Neural crest cell (in vitro differentiated cells): ENCODE measurements around the gene TBC1D9B. TPM values are rescaled to one million over a fixed set of nuclear protein-coding genes. Genes with fewer than 3 reads are reported as not detected.
"Not testable (repeated sequence)": the region's sequence is repeated elsewhere in the genome, so short reads cannot be mapped to it uniquely, and the experiment has no call there.

Experiments
- DNase-seq: peaks from one replicate; pipeline ENCODE4 v3.0.0; 2021; ENCODE audit warnings: low read depth, mixed read lengths, low spot score
- H3K27ac Mint-ChIP-seq: one replicate; pipeline ENCODE4 v1.8.0; 2021; ENCODE audit warnings: mild to moderate bottlenecking, mixed read lengths; ENCODE audit not compliant: unreplicated experiment
- H3K27me3 Mint-ChIP-seq: 2 replicates; pipeline ENCODE4 v1.8.0; 2021; ENCODE audit warnings: low read depth, mild to moderate bottlenecking, mixed read lengths
- H3K36me3 Mint-ChIP-seq: 2 replicates; pipeline ENCODE4 v1.8.0; 2021; ENCODE audit warnings: low read depth, mild to moderate bottlenecking, mixed read lengths
- H3K4me1 Mint-ChIP-seq: 2 replicates; pipeline ENCODE4 v1.8.0; 2021; ENCODE audit warnings: mixed read lengths
- H3K4me3 Mint-ChIP-seq: one replicate; pipeline ENCODE4 v1.8.0; 2021; ENCODE audit warnings: mild to moderate bottlenecking, mixed read lengths
- H3K9me3 Mint-ChIP-seq: 2 replicates; pipeline ENCODE4 v1.8.0; 2021; ENCODE audit warnings: mixed read lengths
- total RNA-seq: library from RNA; stranded (reverse); gene quantifications from 2 replicates; pipeline ENCODE4 v1.2.1, GENCODE V29; 2021
- TF ChIP-seq, protein P1 (sequence below): fragments of 200-600 bp; sonication (generic); conservative IDR thresholded peaks from 2 replicates; pipeline ENCODE4 v1.5.0; 2021; ENCODE audit warnings: antibody characterized with exemption, mild to moderate bottlenecking

Gene TBC1D9B
- total RNA-seq, 1 donor from 2014 or later: 107 TPM

- no peaks in the 10 kb centered on the region for H3K4me1 Mint-ChIP-seq
- H3K36me3 Mint-ChIP-seq: peaks cover 39% of the 10 kb centered on the region
- no peak for DNase-seq
- H3K27ac Mint-ChIP-seq: no peak overlapping the region
- no peaks in the 10 kb centered on the region for H3K9me3 Mint-ChIP-seq
- H3K4me3 Mint-ChIP-seq: no peak overlapping the region
- no peaks in the 10 kb centered on the region for H3K27me3 Mint-ChIP-seq
- TF ChIP-seq, protein P1, sequence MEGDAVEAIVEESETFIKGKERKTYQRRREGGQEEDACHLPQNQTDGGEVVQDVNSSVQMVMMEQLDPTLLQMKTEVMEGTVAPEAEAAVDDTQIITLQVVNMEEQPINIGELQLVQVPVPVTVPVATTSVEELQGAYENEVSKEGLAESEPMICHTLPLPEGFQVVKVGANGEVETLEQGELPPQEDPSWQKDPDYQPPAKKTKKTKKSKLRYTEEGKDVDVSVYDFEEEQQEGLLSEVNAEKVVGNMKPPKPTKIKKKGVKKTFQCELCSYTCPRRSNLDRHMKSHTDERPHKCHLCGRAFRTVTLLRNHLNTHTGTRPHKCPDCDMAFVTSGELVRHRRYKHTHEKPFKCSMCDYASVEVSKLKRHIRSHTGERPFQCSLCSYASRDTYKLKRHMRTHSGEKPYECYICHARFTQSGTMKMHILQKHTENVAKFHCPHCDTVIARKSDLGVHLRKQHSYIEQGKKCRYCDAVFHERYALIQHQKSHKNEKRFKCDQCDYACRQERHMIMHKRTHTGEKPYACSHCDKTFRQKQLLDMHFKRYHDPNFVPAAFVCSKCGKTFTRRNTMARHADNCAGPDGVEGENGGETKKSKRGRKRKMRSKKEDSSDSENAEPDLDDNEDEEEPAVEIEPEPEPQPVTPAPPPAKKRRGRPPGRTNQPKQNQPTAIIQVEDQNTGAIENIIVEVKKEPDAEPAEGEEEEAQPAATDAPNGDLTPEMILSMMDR: no peak
These were observed 68.1 kb downstream of the TBC1D9B start for GRCh38 chr5:179839328-179840256.

DNA sequence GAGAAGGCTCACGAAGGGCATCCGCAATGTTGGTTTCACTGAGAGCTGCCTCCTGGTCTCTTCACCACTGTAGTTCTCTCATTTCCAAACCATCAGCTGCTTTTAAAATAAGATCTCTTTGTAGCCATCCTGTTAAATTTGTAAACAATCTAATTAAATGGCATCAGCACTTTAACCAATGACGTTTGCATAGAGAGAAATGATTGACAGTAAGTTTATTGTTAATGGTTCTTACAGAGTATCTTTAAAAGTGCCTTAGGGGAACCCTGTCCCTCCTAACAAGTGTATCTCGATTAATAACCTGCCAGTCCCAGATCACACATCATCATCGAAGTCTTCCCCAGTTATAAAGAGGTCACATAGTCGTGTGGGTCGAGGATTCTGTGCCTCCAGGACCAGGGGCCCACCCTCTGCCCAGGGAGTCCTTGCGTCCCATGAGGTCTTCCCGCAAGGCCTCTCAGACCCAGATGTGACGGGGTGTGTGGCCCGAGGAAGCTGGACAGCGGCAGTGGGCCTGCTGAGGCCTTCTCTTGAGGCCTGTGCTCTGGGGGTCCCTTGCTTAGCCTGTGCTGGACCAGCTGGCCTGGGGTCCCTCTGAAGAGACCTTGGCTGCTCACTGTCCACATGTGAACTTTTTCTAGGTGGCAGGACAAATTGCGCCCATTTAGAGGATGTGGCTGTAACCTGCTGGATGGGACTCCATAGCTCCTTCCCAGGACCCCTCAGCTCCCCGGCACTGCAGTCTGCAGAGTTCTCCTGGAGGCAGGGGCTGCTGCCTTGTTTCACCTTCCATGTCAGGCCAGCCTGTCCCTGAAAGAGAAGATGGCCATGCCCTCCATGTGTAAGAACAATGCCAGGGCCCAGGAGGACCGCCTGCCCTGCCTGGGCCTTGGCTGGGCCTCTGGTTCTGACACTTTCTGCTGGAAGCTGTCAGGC, 70.4 kb downstream of the TBC1D9B start:
- H3K4me3 Mint-ChIP-seq: no peak overlapping the region
- TF ChIP-seq, protein P1: no peak
- no peak for DNase-seq
- no peaks in the 10 kb centered on the region for H3K27me3 Mint-ChIP-seq
- peaks cover 45% of the 10 kb centered on the region for H3K36me3 Mint-ChIP-seq
- no peak overlapping the region for H3K27ac Mint-ChIP-seq
- H3K4me1 Mint-ChIP-seq: no peaks in the 10 kb centered on the region
- no peaks in the 10 kb centered on the region for H3K9me3 Mint-ChIP-seq

DNA sequence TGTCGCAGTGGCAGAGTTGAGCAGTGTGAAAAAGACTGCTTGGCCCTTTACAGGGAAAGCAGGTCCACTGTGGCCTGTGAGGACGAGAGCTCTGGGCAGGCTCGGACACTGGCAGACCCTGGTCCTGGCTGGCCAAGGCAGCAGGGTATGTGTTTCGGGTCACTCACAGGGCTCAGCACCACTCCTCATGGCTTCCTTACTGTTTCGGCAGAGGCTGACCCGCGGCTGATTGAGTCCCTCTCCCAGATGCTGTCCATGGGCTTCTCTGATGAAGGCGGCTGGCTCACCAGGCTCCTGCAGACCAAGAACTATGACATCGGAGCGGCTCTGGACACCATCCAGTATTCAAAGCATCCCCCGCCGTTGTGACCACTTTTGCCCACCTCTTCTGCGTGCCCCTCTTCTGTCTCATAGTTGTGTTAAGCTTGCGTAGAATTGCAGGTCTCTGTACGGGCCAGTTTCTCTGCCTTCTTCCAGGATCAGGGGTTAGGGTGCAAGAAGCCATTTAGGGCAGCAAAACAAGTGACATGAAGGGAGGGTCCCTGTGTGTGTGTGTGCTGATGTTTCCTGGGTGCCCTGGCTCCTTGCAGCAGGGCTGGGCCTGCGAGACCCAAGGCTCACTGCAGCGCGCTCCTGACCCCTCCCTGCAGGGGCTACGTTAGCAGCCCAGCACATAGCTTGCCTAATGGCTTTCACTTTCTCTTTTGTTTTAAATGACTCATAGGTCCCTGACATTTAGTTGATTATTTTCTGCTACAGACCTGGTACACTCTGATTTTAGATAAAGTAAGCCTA, 71.3 kb downstream of the TBC1D9B start:
- no peak overlapping the region for H3K4me3 Mint-ChIP-seq
- no peaks in the 10 kb centered on the region for H3K27me3 Mint-ChIP-seq
- H3K4me1 Mint-ChIP-seq: no peaks in the 10 kb centered on the region
- H3K27ac Mint-ChIP-seq: no peak overlapping the region
- H3K36me3 Mint-ChIP-seq: peaks cover 43% of the 10 kb centered on the region
- no peaks in the 10 kb centered on the region for H3K9me3 Mint-ChIP-seq
- DNase-seq: no peak
- TF ChIP-seq, protein P1: no peak

- not testable (repeated sequence) for H3K4me3 Mint-ChIP-seq, H3K27ac Mint-ChIP-seq, H3K4me1 Mint-ChIP-seq, H3K9me3 Mint-ChIP-seq, H3K27me3 Mint-ChIP-seq, DNase-seq
- peaks cover 47% of the 10 kb centered on the region for H3K36me3 Mint-ChIP-seq
These were observed 72.8 kb downstream of the TBC1D9B start for GRCh38 chr5:179834871-179835270.

DNA sequence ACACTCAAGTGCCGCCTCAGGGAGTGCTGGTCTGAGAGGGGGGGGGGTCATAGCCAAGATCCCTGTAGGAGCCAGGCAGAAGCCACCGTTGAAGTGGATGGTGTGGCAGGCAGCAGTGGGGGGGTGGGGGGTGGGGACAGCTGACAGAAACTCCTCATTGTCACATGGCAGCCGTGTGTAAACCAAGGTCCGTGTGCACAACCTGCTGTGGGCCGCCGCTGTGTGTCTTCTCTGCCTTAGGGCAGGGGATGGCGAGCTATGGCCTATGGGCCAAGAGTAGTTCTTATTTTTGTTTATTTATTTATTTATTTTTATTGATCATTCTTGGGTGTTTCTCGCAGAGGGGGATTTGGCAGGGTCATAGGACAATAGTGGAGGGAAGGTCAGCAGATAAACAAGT, 73.6 kb downstream of the TBC1D9B start:
- no peak overlapping the region for H3K27ac Mint-ChIP-seq
- peaks cover 51% of the 10 kb centered on the region for H3K36me3 Mint-ChIP-seq
- DNase-seq: no peak

More for the DNA sequence above, 73.6 kb downstream of the TBC1D9B start:
- H3K27me3 Mint-ChIP-seq: no peaks in the 10 kb centered on the region
- peaks cover 5% of the 10 kb centered on the region for H3K4me1 Mint-ChIP-seq
- TF ChIP-seq, protein P1: no peak
- H3K4me3 Mint-ChIP-seq: peak overlapping the region; percentile 47
- peaks cover 3% of the 10 kb centered on the region for H3K9me3 Mint-ChIP-seq
